GM20000 (cell line): ENCODE results near the gene GPRIN2.

Experiments used
- DNase-seq: peaks from one replicate; pipeline ENCODE4 v3.0.0; 2012; ENCODE audit warnings: low spot score
- TF ChIP-seq, protein P1 (sequence below): IDR thresholded peaks from 2 replicates; pipeline ENCODE4 v1.5.1; 2012; ENCODE audit warnings: mild to moderate bottlenecking, control low read depth; ENCODE audit errors: extremely low read depth, missing control alignments

GPRIN2 gene

DNA sequence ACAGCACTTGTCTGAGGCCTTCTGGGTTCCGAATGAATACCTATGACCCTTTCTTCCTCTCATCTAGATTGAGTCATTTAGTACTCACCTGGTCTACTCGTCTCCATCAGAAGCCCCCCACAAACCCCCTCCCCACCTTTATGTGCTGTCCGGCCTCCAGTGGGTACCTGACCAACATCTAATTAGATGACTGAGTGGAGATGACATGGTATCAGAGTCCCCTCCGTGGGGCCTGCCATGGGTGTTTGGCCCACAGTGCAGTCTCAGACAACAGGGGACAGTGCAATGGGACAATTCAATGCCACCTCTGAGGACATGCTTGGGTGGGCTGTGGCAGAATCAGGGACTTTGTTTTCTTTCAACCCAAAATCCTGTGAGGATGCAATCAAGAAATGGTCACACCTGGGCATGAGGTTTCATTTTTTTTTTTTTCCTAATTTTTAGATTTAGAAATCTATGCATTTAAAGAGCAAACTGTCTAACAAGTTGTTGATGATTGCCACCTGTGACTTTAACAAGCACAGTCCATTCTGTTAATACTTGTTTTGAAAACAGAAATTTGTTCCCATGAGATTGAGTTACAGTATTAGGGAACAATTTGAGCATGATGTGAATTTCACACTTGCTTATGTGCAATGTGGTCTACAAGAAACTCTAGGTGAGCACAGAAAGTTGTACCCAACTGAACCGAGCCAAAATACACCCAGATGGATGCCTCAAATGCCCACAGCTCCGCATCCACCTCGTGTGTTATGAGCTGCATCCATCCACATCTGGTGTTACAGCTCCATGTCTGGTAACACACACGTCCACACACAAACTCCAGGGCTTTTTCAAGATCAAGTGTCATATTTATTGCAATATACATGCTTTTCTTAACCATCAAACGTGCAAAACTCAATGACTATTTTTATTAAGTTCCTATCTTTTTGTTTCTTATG is 27.5 kb downstream of the GPRIN2 start:
- TF ChIP-seq, protein P1, sequence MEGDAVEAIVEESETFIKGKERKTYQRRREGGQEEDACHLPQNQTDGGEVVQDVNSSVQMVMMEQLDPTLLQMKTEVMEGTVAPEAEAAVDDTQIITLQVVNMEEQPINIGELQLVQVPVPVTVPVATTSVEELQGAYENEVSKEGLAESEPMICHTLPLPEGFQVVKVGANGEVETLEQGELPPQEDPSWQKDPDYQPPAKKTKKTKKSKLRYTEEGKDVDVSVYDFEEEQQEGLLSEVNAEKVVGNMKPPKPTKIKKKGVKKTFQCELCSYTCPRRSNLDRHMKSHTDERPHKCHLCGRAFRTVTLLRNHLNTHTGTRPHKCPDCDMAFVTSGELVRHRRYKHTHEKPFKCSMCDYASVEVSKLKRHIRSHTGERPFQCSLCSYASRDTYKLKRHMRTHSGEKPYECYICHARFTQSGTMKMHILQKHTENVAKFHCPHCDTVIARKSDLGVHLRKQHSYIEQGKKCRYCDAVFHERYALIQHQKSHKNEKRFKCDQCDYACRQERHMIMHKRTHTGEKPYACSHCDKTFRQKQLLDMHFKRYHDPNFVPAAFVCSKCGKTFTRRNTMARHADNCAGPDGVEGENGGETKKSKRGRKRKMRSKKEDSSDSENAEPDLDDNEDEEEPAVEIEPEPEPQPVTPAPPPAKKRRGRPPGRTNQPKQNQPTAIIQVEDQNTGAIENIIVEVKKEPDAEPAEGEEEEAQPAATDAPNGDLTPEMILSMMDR: no peak
- DNase-seq: no peak

- DNase-seq: no peak
- TF ChIP-seq, protein P1: no peak
Measured at GRCh38 chr10:46528171-46528671, 28.2 kb downstream of the GPRIN2 start.

- TF ChIP-seq, protein P1: no peak
- DNase-seq: no peak
Measured at GRCh38 chr10:46527241-46527811, 29.1 kb downstream of the GPRIN2 start.

DNA sequence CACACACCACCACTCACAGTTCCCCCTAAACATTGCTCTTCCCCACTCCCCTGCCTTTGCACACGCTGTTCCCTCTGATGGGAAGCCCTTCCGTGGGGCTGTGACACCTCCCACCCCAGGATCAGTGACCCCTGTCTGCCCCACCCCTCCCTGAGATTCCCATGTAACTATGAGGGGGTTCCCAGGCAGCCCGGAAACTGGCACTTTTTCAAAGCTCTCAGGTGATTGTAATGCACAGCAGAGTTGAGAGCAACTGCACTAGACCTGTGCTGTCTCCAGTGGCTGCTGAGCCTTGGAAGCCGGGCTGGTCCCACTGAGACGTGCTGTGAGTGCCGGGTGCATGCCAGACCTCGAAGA is 29.8 kb downstream of the GPRIN2 start:
- TF ChIP-seq, protein P1: no peak
- DNase-seq: no peak

DNA sequence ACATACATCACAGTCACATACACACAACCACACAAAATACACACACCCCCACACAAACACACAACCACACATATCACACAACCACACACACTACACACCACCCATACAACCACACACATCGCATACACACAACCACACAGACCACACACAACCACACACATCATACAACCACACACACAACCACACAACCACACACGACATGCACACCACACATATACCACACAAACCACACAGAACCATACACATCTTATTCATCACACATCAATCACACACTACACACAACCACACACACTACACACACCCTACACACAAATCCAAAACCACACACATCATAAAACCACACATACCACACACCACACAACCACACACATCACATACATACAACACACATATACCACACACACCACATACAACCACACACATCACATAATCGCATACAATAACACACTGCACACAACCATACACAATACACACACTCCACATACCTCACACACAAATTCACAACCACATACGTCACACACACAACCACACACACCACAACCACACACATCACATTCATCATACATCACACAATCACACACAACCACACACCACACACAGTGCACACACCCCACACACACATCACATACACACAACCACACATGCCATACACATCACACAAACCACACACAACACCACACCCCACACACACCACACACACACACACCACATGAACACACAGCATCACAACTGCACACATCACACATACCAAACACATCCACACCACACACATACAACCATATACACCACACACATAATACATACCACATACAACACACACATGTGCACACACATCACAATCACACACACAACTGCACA is 30.4 kb downstream of the GPRIN2 start:
- DNase-seq: no peak
- TF ChIP-seq, protein P1: no peak

DNA sequence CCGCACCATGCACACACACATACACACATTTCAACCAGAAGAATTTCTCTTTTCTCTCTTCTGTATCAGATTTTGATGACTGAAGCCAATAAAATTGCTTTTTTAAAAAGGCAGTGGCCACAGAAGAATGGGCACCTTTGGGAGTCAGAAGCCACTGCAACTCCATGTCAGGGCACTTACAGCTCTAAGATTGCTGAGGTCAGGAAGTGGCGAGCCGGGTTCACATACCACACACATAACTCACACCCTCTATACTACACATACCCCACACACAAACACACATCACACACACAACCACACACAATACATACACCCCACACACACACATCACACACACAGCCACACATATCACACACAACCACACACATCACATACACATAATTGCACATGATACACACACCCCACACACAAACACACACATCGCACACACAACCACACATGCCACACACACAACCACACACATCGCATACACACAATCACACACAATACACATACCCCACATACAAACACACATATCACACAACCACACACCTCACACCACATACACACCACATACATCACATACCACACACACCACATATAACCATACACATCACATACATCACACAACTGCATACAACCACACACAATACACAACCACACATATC is 31.2 kb downstream of the GPRIN2 start:
- no peak for DNase-seq
- TF ChIP-seq, protein P1: no peak
